ENCODE results near the gene ZFAND3.

GRCh38 chr6:37847704-37848103 lies 28.2 kb downstream of the ZFAND3 start:
- no peak for TF ChIP-seq EP300 (IDR thresholded peaks at IDR 0.05)
- no peak for TF ChIP-seq CTCF (IDR thresholded peaks at IDR 0.05)

All from upper lobe of left lung (tissue), 4 donors.